Stimulated activated CD8-positive, alpha-beta memory T cell treated with anti-CD3 and anti-CD28 coated beads, Interleukin-15, amount 100 ng/mL, for 48 hours (primary cell): ENCODE results near the gene BCL11B.

Source experiments
- DNase-seq, 2 donors: peaks; one replicate each; pipeline ENCODE4 v3.0.0-alpha.2; 2020; ENCODE audit warnings: low read depth in 2 of 2

The BCL11B gene

DNA sequence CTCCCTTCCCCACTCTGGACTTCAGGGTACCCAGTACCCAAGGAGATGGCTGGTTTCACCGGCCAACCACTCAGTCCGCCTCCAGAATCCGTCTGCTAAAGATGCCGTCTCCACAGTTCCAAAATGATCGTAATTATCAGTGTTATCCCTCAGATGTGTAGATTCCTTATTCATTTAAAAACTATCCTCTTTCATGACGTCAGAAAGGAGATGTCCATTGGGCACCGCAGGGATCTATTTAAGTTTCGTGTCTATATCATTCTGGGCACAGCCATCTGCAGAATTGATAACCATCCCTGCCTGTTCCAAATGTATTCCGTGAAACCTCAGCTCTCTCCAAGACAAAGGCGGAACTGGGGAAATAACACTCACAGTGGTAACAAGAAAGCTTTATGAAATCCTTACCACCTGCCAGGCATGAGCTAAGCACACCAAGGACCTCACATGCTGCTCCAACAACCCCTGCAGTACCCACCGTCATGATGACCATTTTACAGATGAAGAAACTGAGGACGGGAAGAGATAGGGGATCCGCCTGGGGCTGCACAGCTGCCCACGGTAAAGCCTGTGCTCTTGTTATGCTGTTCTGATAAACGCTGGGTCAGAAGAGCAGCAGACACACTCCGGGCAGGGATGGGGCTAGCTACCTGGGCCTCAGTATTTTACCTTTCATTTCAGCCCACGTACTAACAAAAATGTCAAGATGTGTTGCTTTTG lies 90.0 kb downstream of the BCL11B start:
- DNase-seq, result no peak

DNA sequence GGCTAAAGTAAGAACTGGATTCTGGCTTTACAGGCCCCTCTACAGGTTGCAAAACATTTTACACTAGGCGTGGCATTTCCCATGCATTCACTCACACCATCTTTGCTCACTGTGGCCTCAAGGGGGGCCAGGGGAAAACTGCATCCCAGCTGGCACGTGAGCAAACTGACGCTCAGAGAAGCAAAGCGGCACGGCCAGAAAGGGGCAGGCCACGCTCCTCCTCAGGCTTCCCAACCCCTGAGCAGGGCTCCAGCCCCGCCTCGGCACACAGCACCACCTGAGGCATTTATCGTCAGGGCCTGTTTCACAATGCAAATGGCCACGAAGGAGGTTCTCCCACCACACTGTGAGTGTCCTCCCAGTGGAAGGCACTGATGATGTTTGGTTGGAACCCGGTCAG lies 90.8 kb downstream of the BCL11B start:
- DNase-seq, result no peak

DNA sequence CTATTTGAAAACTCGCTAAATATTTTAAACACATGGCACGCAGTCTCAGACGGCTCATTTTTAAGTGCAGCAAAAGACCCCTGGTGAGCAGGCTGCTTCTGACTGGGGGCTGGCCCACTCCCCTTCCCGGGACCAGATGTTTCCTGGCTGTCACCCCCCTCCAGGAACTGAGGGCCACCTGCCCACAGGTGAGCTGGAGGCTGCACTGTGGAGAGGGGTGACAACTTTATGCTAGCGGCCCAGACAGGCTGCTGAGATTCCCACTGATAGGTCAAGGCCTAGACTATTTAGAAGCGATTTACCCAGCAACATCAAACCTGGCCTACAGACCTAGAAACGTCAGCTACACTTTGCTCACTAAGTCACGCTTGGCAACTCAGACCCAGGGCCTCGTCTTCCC lies 92.1 kb downstream of the BCL11B start:
- DNase-seq, result no peak

DNA sequence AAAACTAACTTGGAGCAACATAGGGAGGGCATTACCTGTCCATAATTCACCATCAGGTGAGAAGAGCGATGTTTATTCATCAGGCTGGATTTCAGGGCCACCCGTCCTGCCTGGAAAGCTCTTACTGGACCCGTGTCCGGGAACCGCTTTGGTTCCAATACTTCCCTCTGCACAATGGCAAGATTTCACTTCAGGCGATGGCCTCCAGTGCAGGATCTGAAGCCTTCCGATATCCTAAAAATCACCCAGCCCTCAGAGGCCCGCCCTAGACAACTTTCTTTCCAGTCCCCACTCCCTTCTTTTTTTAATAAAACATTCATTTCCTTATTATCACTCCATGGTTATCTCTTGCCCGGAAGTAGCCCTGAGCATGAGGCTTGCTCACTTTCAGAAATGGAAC lies 92.5 kb downstream of the BCL11B start:
- no peak for DNase-seq

GRCh38 chr14:99177886-99178835 lies 93.8 kb downstream of the BCL11B start:
- DNase-seq, result no peak

DNA sequence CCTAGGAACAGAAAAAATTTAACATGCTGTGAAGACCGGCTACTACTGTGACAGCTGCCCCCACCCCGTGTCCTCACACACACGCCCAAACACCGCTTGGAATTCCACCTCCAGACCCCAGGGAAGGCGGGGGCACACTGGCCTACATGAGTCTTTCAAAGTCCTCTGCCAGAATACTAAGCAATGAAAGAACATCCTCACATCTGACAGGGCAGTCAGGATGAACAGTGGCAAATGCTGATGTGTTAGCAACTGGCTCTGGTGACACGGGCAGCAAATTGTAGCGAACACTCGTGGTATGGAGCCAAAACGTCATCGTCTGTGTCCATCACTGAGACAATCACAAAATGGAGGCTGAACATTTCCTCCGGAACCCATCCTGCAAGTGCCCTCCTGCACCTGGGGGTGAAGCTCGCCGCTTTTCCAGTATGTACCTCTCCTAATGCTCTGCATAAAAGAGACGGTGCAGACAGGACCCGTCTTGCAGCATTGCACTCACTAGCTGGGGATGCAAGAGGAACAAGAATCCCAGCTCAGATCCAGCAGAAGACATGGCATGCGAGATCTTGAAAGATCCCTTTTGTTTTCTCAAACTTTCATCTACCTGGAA lies 94.8 kb downstream of the BCL11B start:
- DNase-seq, result no peak

DNA sequence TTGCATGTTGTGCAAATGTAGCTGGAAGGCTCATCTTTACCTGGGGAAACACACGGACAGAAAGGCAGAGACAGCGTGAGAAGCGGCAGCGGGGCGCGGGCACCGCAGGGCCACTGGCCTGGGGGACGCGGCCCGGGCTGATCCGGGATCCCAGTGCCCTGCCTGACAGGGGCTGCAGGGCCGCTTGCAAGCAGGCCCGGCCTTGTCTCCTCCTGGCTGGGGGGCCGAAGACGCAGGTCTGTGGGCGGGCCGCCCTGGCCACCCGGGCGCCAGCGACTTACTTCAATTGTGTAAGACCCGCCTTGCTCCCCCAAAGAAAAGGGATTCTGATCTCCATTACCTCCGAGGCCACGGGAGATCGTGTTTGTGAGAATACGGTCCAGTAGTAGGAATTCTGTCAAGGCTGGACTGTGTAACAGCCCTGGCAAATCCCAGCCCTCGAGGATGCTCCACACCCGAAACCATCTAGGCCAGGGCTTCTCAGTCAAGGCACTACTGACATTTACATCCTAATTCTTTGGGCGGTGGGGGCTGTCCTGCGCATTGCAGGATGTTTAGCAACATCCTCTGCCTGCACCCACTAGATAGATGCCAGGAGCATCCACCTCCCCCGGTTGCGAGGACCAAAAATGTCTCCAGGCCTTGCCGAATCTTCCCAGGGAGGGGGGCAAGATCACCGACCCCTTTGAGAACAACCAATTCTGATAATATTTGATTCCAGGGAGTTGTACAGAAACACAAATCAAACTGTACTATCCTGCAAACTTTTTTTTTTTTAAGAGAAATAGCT lies 95.6 kb downstream of the BCL11B start:
- DNase-seq, result no peak

DNA sequence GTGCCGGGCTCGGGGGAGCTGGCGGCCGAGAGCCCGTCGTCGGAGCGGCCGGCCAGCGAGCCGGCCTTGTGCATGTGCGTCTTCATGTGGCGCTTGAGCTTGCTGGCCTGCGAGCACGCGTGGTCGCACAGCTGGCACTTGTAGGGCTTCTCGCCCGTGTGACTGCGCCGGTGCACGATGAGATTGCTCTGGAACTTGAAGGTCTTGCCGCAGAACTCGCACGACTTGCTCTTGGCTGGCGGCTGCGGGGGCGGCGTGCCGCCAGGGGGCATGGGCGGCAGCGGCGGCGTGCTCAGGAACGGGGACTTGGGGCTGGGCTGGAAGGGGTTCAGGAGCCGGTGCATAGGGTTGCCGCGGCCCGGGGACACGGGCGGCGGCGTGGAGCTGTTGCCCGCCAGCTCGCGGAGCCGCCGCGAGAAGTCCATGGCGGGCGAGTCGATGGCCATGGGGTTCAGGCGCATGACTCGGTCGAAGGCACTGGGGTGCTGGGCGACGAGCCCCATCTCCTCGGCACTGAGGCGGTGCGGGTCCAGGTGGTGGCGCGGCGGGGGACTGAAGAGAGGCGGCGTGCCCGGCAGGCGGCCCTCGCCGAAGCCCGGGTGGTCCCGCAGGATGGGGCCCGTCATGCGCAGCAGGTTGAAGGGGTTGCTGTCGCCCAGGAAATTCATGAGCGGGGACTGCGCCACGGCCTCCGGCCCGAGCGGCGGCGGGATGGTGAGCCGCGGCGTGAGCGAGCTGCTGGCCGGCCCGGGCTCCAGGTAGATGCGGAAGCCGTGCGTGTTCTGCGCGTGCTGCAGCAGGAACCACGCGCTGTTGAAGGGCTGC lies 96.5 kb downstream of the BCL11B start:
- DNase-seq, result no peak

DNA sequence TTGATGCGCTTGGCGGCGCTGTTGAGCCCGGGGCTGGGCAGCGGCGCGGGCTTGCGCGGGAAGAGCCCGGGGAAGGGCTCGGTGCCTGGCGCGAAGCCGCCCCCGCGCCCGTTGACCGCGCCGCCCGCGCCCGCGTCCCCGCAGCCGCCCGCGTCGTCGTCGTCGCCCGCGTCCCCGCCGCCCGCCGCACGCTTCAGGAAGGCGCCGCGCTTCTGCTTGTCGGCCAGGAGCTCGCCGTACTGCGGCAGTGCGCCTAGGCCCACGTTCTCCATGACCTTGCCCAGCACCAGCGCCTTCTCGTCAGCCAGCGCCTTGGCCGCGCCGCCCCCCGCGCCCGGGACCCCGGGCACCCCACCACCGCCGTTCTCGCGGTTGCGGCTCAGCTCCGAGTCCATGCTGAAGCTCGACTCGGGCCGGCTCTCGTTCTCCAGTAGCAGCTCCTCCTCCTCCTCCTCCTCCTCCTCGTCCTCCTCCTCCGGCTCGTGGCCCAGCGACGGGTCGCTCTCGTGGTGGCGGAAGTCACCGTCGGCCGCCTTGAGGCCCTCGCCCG lies 97.2 kb downstream of the BCL11B start:
- no peak for DNase-seq

DNA sequence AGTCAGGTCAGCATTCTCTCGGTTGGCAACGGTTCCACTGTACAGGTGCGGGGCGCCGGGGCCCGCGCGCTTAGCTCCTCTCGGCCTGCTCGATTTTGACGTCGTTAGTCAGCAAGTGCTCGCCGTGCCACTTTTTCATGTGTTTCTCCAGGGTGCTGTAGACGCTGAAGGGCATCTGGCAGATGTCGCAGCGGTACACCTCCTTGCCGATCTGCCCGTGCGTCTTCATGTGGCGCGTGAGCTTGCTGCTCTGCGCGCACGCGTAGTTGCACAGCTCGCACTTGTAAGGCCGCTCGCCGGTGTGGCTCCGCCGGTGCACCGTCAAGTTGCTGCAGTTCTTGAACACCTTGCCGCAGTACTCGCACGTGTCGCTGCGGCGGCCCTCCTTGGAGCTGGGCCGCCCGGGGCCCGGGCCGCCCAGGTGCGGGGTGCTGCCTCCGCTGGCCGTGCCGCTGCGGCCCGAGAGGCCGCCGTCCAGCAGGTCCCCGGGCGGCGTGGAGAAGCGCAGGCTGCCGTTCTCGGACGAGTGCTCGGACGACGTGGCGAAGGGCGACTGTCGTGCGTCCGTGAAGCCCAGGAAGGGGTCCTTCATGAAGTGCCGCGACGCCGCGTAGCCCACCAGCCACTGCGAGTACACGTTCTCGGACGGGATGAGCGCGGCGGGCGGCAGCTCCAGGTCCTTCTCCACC lies 97.8 kb downstream of the BCL11B start:
- DNase-seq, result no peak

DNA sequence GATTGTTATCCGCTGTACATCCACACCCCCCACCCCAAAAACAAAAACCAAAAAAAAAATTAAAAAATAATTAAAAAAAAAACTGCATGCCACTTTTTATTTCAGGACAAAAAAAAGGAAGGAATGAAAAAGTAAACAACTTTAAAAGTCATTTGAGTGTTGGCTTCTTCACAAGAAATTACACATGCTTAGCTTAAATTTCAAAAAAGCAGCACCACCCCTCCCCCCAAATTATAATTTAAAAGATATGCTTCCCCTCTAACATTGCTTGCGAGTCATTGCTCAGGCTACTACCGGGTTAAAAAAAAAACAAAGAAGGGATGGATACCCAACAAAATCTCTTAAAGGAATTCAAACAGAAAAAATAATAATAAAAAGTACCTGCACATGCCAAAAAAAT lies 98.5 kb downstream of the BCL11B start:
- no peak for DNase-seq

GRCh38 chr14:99173086-99173485 lies 98.9 kb downstream of the BCL11B start:
- no peak for DNase-seq

- no peak for DNase-seq
Observed at GRCh38 chr14:99171396-99171795, 100.6 kb downstream of the BCL11B start.

DNA sequence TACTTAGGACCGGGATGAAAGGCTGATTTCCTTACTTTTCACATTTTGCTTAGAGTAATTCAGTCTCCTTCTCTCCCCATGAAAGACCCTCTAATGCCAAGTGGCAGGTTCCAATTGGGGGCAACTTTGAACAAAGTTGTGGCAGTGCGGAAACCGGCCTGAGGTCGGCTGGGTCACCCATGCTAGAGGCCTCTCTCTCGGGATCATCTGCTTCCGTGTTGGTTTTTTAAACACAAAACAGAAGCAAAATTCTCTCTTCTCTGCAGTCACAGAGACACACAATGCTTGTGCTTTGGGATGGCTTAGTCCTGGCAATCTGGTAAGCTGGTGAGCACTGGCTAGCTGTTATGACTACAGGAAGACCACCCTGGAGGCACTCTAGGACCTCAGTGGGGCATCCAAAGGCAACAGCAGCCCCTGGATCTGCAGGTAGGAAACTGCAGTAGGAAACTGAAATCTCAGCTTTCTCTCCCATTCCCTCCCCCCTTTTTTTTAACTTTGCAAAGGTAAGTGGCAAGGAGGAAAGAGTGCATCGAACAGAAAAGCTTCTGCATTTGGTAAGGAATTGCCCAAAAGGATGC lies 102.1 kb downstream of the BCL11B start:
- no peak for DNase-seq

- no peak for DNase-seq
Observed at GRCh38 chr14:99168330-99168729, 103.7 kb downstream of the BCL11B start.

DNA sequence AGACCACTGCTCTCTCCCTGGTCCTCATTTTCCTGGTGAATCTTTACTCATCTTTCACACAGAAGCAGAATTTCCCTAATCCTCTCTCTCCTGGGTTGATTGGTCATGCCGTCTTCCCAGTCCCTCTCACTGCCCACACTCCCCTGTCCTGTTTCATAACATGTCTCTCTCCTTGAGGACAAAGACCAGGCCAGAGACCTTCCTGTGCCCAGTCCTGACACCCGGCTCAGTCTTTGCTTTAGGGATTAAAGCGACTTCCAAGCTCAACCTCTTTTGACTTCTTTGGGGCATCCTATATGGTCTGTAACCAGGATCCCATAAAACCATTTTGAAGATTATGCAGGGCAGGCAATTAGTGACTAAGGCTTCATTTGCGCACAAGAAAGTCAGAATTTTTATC lies 105.5 kb downstream of the BCL11B start:
- no peak for DNase-seq

GRCh38 chr14:99164712-99165111 lies 107.3 kb downstream of the BCL11B start:
- no peak for DNase-seq

- no peak for DNase-seq
Observed at GRCh38 chr14:99163446-99163845, 108.6 kb downstream of the BCL11B start.
